OCI-LY7 (cell line): Measurements from ENCODE around the gene ANKMY1. TPM values are rescaled to one million over a fixed set of nuclear protein-coding genes. Genes with fewer than 3 reads are reported as not detected.

ENCODE experiments used
- BruUV-seq: library from RNA; stranded (reverse); fragments of 400-500 nt; replicated peaks from 2 replicates; lab custom pipeline; 2021; lab: Mats Ljungman, UMichigan
- CTCF ChIA-PET: fragments of 300-600 bp; sonication (Branson Sonifier 250); formaldehyde crosslinking; loops from one replicate; lab custom pipeline; 2022; ENCODE audit warnings: antibody characterized with exemption; ENCODE audit not compliant: unreplicated experiment; lab: Charles Lee
- POLR2A ChIA-PET: fragments of 300-600 bp; sonication (Branson Sonifier 250); formaldehyde crosslinking; loops from one replicate; lab custom pipeline; 2022; ENCODE audit warnings: antibody characterized with exemption; lab: Charles Lee
- DNase-seq: peaks from one replicate; pipeline ENCODE4 v3.0.0-alpha.2; 2015; ENCODE audit warnings: low spot score
- H2AFZ ChIP-seq: fragments of 200-600 bp; sonication (generic), shearing (Covaris generic); 2 replicates; pipeline ENCODE4 v1.6.1; 2014; ENCODE audit warnings: mild to moderate bottlenecking, antibody characterized with exemption, low read length, moderate library complexity
- H3K27ac ChIP-seq: fragments of 200-600 bp; sonication (generic); 2 replicates; pipeline ENCODE4 v1.5.1; 2014; ENCODE audit warnings: mixed run types, low read depth, mild to moderate bottlenecking, moderate library complexity, low read length, inconsistent platforms; ENCODE audit not compliant: poor library complexity, severe bottlenecking
- H3K36me3 ChIP-seq: fragments of 200-600 bp; sonication (generic); 2 replicates; pipeline ENCODE4 v1.6.1; 2014; ENCODE audit warnings: mild to moderate bottlenecking, antibody characterized with exemption, low read length, moderate library complexity, mixed read lengths; ENCODE audit not compliant: insufficient read depth
- H3K4me1 ChIP-seq: fragments of 200-600 bp; sonication (generic); 2 replicates; pipeline ENCODE4 v1.5.1; 2014; ENCODE audit warnings: mild to moderate bottlenecking, low read length; ENCODE audit not compliant: insufficient read depth, poor library complexity, severe bottlenecking
- H3K4me2 ChIP-seq: fragments of 200-600 bp; sonication (generic); 2 replicates; pipeline ENCODE4 v1.6.1; 2014; ENCODE audit warnings: mild to moderate bottlenecking, low read length
- H3K4me3 ChIP-seq: fragments of 200-600 bp; sonication (generic); 2 replicates; pipeline ENCODE4 v1.5.1; 2014; ENCODE audit warnings: mild to moderate bottlenecking, low read depth, low read length; ENCODE audit not compliant: poor library complexity, severe bottlenecking
- H3K79me2 ChIP-seq: fragments of 200-600 bp; sonication (generic); 2 replicates; pipeline ENCODE4 v1.6.1; 2016; ENCODE audit warnings: low read depth, mild to moderate bottlenecking, low read length, moderate library complexity, mixed read lengths; ENCODE audit not compliant: insufficient read depth
- H3K9me2 ChIP-seq: fragments of 200-600 bp; sonication (generic); 2 replicates; pipeline ENCODE4 v1.6.1; 2016; ENCODE audit warnings: mild to moderate bottlenecking, low read length, mixed read lengths; ENCODE audit not compliant: insufficient read depth
- H3K9me3 ChIP-seq: fragments of 200-600 bp; sonication (generic); 2 replicates; pipeline ENCODE4 v1.6.1; 2014; ENCODE audit warnings: mild to moderate bottlenecking, mixed run types, low read length, mixed read lengths
- H4K20me1 ChIP-seq: fragments of 200-600 bp; sonication (generic); 2 replicates; pipeline ENCODE4 v1.6.1; 2014; ENCODE audit warnings: mild to moderate bottlenecking, antibody characterized with exemption, low read length, moderate library complexity, mixed read lengths; ENCODE audit not compliant: insufficient read depth
- CTCF ChIP-seq: fragments of 200-600 bp; sonication (generic); conservative IDR thresholded peaks from 2 replicates; pipeline ENCODE4 v1.5.1; 2014; ENCODE audit warnings: mild to moderate bottlenecking, antibody characterized with exemption, low read length, moderate library complexity, mixed read lengths
- EZH2phosphoT487 ChIP-seq: fragments of 200-600 bp; sonication (generic); IDR thresholded peaks from 2 replicates; pipeline ENCODE4 v1.6.1; 2018; ENCODE audit warnings: low read depth, borderline replicate concordance, mild to moderate bottlenecking, mixed run types, antibody characterized with exemption, low read length, moderate library complexity, mixed read lengths
- intact Hi-C: fragments of 100-400 bp; cut with micrococcal nuclease; formaldehyde crosslinking; loops from one replicate; pipeline ENCODE4 v1.10.0; 2022; ENCODE audit not compliant: unreplicated experiment
- total RNA-seq, 2 experiments: library from RNA; depleted of rRNA in 1 of 2; stranded (reverse); fragments of >200 nt in 1 of 2; shearing (Covaris generic) in 1 of 2; gene quantifications; 2 replicates each; pipeline ENCODE4 v1.2.3, GENCODE V29; 2014 to 2022

Gene ANKMY1
- total RNA-seq, 2 experiments from 2014 or later, result 30.6 to 65.9 TPM

DNA sequence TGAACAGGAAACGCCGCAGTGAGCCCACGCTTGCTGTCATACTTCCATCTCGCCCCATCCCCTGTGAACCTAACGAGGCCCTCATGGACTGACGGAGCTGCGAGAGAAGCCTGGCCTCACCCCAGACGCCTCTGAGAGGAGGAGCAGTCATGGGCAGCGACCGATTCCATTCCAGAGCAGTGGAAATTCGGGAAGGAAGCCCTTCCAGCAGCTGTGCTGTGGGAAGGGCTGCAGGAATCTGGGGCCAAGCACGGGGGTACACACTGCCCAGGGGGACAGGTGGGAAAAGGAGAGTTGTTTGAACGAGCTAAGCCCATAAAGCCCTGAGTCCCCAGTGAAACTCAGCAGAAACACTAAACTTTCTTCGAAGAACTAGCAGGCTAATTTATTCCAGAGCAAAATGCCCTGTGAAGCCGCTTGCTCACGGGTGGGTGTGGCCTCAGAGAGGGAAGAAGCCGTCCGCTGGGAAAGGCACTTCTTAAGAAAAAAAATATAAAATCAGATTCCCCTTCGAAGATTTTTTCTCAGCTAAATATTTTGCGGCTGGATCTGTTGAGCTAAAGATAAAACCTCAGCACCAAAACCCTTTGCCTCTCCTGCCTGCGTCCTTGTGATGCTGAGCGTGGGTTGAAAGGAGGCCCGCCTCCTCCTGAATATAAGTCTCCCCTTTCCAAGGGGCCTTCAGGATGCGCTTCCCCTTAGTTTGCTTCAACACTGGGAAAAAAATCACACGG is 38.2 kb downstream of the ANKMY1 start:
- H3K27ac ChIP-seq, result no peak overlapping the region
- H3K9me2 ChIP-seq, result no peaks in the 10 kb centered on the region
- ChIA-PET CTCF (interaction anchor here (0.6 kb wide), 1 partner anchor 132 kb away, joined by 3 read pairs; no protein-coding TSS in a partner anchor), POLR2A (no interaction called here)
- H3K4me2 ChIP-seq, result no peak overlapping the region
- no peaks in the 10 kb centered on the region for H3K4me1 ChIP-seq
- DNase-seq, result no peak
- H3K9me3 ChIP-seq, result peaks cover 18% of the 10 kb centered on the region
- no peak overlapping the region for H2AFZ ChIP-seq
- H3K79me2 ChIP-seq, result no peaks in the 10 kb centered on the region
- H4K20me1 ChIP-seq, result no peaks in the 10 kb centered on the region
- BruUV-seq, result no TSS peak
- peaks cover 44% of the 10 kb centered on the region for H3K36me3 ChIP-seq
- no peak overlapping the region for H3K4me3 ChIP-seq
- intact Hi-C loops, result no loop called here
- TF ChIP-seq EZH2phosphoT487 (no peak), CTCF (no peak)

GRCh38 chr2:240518981-240519380 is 38.8 kb downstream of the ANKMY1 start:
- Histone ChIP-seq H3K9me3 (peaks cover 12% of the 10 kb centered on the region), H3K36me3 (peaks cover 38% of the 10 kb centered on the region), H4K20me1 (no peaks in the 10 kb centered on the region), H3K79me2 (no peaks in the 10 kb centered on the region), H3K9me2 (no peaks in the 10 kb centered on the region), H3K4me3 (no peak overlapping the region), H3K27ac (no peak overlapping the region), H2AFZ (no peak overlapping the region), H3K4me2 (no peak overlapping the region), H3K4me1 (peaks cover 3% of the 10 kb centered on the region)
- CTCF ChIA-PET, result no interaction called here
- BruUV-seq, result no TSS peak
- DNase-seq, result no peak
- POLR2A ChIA-PET, result no interaction called here
- intact Hi-C loops, result no loop called here
- TF ChIP-seq CTCF, result no peak
- no peak for TF ChIP-seq EZH2phosphoT487

GRCh38 chr2:240517342-240517741 is 40.4 kb downstream of the ANKMY1 start:
- DNase-seq, result no peak
- no peak overlapping the region for H3K4me3 ChIP-seq
- BruUV-seq, result no TSS peak
- no peaks in the 10 kb centered on the region for H3K9me2 ChIP-seq
- no peak overlapping the region for H3K4me2 ChIP-seq
- H3K36me3 ChIP-seq, result peaks cover 27% of the 10 kb centered on the region
- TF ChIP-seq EZH2phosphoT487 (no peak), CTCF (no peak)
- intact Hi-C loops, result no loop called here
- H3K27ac ChIP-seq, result no peak overlapping the region
- ChIA-PET CTCF (no interaction called here), POLR2A (interaction anchor here (0.6 kb wide), 1 partner anchor 25 kb away, joined by 3 read pairs; no protein-coding TSS in a partner anchor)
- H4K20me1 ChIP-seq, result no peaks in the 10 kb centered on the region
- peaks cover 4% of the 10 kb centered on the region for H3K4me1 ChIP-seq
- peaks cover 6% of the 10 kb centered on the region for H3K9me3 ChIP-seq
- no peaks in the 10 kb centered on the region for H3K79me2 ChIP-seq
- H2AFZ ChIP-seq, result no peak overlapping the region
